NB4 (cell line): ENCODE measurements around the gene EN2.

Experiments used
- CTCF ChIP-seq: IDR thresholded peaks from one replicate; pipeline ENCODE4 v1.5.1; 2012; ENCODE audit warnings: low read depth, low read length
- MYC ChIP-seq: IDR thresholded peaks from 2 replicates; pipeline ENCODE4 v1.6.1; 2011; ENCODE audit warnings: low read depth, low read length

DNA sequence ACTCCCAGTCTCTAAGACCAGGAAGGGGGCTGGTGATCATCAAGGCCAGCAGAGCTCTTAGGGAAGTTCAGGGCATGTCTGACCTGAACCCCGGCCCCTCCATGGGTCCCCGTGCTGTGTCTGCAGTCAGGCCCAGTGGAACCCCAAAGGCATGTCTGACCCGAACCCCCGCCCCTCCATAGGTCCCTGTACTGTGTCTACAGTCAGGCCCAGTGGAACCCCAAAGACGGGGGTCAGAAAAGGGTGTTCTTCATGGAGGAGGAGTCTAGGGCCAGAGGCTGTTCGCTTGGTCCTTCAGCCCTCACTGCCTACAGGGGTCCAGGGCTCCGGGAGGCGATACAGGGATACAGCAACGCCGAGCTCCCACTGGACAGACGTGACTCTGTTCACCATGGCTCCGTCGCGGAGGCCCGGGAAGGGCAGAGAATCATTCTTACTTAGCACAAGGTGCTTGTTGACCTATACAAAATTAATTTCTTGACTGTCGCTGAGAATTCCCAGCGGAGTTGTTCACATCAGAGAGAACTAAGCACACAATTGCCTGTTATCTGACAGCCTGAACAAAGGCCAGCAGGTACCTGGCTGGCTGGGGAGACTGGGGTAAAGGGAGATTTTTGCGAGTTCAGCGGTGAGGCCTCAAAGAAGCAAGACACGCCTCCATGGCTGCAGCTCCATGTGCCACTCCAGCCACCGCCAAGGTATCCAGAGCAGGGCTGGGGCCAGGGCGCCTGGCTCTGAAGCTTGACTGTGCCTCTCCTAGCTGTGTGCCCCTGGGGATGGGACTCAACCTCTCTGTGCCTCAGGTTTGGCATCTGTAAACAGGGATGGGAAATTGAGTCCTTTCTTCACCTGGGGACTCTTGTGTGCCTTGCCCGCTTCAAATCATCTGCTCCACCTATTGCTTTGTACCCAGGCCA is 26.8 kb downstream of the EN2 start:
- TF ChIP-seq CTCF (no peak), MYC (no peak)
